Measurements from ENCODE around the gene DCP1A. TPM values are rescaled to one million over a fixed set of nuclear protein-coding genes. Genes with fewer than 3 reads are reported as not detected.

Gene DCP1A
- total and polyA plus RNA-seq, 2 experiments from 2014 or later = 34.3 to 67.0 TPM

DNA sequence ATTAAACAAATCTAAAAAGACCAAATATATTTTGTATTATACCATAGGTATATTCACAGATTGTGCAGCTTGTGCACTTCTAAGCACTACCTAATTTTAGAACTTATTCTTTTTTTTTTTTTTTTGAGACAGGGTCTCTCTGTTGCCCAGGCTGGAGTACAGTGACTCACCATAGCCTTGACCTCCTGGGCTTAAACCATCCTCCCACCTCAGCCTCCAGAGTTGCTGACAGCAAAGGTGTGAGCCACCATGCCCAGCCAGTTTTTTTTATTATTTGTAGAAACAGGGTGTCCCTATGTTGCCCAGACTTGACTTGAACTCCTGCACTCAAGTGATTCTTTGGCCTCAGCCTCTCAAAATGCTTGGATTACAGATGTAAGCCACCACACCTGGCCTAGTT lies 79.6 kb downstream of the DCP1A start:
- no peaks in the 10 kb centered on the region for H3K9me3 ChIP-seq (ENCODE audit: low read depth)
- H3K4me3 ChIP-seq = no peak overlapping the region
- no peaks in the 10 kb centered on the region for H3K27me3 ChIP-seq
- no peak for DNase-seq (ENCODE audit: low read depth in 1 of 2, low spot score in 1 of 2)
- peaks cover 9% of the 10 kb centered on the region for H3K4me1 ChIP-seq (ENCODE audit: low read depth)
- H3K36me3 ChIP-seq = no peaks in the 10 kb centered on the region
- TF ChIP-seq, protein P1, sequence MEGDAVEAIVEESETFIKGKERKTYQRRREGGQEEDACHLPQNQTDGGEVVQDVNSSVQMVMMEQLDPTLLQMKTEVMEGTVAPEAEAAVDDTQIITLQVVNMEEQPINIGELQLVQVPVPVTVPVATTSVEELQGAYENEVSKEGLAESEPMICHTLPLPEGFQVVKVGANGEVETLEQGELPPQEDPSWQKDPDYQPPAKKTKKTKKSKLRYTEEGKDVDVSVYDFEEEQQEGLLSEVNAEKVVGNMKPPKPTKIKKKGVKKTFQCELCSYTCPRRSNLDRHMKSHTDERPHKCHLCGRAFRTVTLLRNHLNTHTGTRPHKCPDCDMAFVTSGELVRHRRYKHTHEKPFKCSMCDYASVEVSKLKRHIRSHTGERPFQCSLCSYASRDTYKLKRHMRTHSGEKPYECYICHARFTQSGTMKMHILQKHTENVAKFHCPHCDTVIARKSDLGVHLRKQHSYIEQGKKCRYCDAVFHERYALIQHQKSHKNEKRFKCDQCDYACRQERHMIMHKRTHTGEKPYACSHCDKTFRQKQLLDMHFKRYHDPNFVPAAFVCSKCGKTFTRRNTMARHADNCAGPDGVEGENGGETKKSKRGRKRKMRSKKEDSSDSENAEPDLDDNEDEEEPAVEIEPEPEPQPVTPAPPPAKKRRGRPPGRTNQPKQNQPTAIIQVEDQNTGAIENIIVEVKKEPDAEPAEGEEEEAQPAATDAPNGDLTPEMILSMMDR (IDR thresholded peaks at IDR 0.05; ENCODE audit: low read depth, low read length) = no peak
- no peak overlapping the region for H3K27ac ChIP-seq

DNA sequence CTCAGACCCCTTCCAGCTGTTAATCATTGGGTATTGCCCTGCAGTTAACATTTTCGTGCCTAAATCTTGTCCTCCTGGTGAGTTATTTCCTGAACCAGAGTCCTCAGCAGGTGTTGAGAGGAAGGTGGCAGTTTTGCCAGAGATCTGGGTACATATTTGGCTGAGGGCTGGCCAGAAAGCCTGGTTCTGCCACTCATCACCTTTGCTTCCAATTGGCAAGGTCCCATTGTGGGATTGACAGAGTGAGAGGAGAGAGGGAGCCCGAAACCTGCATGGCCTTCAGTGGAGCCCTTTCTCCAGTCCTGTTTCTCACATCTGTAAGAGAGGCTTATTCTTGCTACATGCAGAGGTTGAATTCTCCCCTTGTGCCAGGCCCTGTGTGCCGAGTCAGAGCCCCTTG lies 82.6 kb downstream of the DCP1A start:
- TF ChIP-seq, protein P1 (IDR thresholded peaks at IDR 0.05; ENCODE audit: low read depth, low read length) = no peak
- H3K27ac ChIP-seq = no peak overlapping the region
- no peak overlapping the region for H3K4me3 ChIP-seq
- no peaks in the 10 kb centered on the region for H3K36me3 ChIP-seq
- DNase-seq (ENCODE audit: low read depth in 1 of 2, low spot score in 1 of 2) = no peak
- no peaks in the 10 kb centered on the region for H3K27me3 ChIP-seq
- H3K4me1 ChIP-seq (ENCODE audit: low read depth) = peaks cover 3% of the 10 kb centered on the region
- no peaks in the 10 kb centered on the region for H3K9me3 ChIP-seq (ENCODE audit: low read depth)

DNA sequence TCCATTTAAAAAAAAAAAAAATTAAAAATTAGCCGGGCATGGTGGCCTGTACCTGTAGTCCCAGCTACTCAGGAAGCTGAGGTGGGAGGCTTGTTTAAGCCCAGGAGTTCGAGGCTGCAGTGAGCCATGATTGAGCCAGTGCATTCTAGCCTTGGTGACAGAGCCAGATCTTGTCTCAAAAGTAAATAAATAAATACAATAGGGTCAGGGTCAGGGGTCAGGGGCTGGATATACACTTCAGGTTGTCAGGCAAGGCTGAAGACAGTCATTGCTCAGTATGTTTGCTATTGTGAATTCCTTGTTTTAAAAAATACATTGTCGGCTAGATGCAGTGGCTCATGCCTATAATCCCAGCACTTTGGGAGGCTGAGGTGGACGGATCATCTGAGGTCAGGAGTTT lies 83.4 kb downstream of the DCP1A start:
- H3K27ac ChIP-seq = no peak overlapping the region
- H3K4me1 ChIP-seq (ENCODE audit: low read depth) = no peaks in the 10 kb centered on the region
- TF ChIP-seq, protein P1 (IDR thresholded peaks at IDR 0.05; ENCODE audit: low read depth, low read length) = no peak
- H3K36me3 ChIP-seq = no peaks in the 10 kb centered on the region
- no peaks in the 10 kb centered on the region for H3K27me3 ChIP-seq
- no peaks in the 10 kb centered on the region for H3K9me3 ChIP-seq (ENCODE audit: low read depth)
- no peak for DNase-seq (ENCODE audit: low read depth in 1 of 2, low spot score in 1 of 2)
- H3K4me3 ChIP-seq = no peak overlapping the region

DNA sequence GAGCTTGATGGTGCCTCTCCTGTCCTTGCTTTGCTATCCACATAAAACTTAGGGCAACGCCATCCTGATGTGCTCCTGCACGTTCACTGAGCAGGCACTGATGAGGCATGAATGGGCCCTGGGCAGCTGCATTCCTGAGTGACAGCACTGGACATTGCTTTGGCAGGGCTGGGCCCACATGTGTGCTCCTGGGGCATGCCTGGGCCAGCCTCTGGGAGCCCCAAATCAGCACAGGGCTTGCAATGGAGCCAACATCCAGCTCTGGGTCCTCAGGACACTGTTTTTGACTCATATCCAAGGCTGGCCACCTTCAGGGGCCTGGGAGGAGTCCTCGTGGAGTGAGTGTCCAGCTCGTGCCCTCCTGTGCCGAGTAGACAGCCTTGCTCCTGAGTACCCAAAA lies 85.6 kb downstream of the DCP1A start:
- H3K9me3 ChIP-seq (ENCODE audit: low read depth) = no peaks in the 10 kb centered on the region
- H3K27me3 ChIP-seq = no peaks in the 10 kb centered on the region
- TF ChIP-seq, protein P1 (IDR thresholded peaks at IDR 0.05; ENCODE audit: low read depth, low read length) = no peak
- H3K4me3 ChIP-seq = no peak overlapping the region
- H3K27ac ChIP-seq = peak overlapping the region; percentile 15
- H3K4me1 ChIP-seq (ENCODE audit: low read depth) = no peaks in the 10 kb centered on the region
- no peak for DNase-seq (ENCODE audit: low read depth in 1 of 2, low spot score in 1 of 2)
- H3K36me3 ChIP-seq = no peaks in the 10 kb centered on the region

DNA sequence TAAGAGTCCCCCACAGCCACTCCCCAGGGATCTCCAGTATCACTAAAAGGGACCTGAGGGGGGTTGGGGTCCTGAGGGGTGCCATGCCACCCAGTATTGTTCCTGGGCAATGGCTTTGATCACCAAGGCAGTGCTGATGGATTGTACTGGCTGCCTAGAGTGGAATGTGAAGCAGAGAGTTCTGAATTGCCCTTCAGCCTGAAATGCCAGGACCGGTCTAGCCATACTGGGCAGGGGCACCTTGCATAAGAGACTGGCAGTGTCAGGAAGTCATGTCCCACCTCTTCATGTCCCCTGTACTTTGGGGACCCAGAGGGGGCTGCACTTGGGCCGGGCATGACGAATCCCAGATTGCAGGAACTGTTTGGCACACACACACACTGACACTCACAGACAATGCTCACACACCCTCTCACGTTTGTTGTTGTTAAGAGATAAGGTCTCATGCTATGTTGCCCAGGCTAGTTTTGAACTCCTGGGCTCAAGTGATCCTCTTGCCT lies 87.0 kb downstream of the DCP1A start:
- TF ChIP-seq, protein P1 (IDR thresholded peaks at IDR 0.05; ENCODE audit: low read depth, low read length) = no peak
- Histone ChIP-seq H3K4me1 (ENCODE audit: low read depth) (no peaks in the 10 kb centered on the region), H3K36me3 (no peaks in the 10 kb centered on the region), H3K27ac (no peak overlapping the region), H3K9me3 (ENCODE audit: low read depth) (no peaks in the 10 kb centered on the region), H3K4me3 (no peak overlapping the region), H3K27me3 (no peaks in the 10 kb centered on the region)
- DNase-seq (ENCODE audit: low read depth in 1 of 2, low spot score in 1 of 2) = no peak
